ENCODE results near the gene EIF3D.
A peak's percentile ranks its signal among the peaks of the same experiment; 100 is the strongest.

Gene EIF3D, protein sequence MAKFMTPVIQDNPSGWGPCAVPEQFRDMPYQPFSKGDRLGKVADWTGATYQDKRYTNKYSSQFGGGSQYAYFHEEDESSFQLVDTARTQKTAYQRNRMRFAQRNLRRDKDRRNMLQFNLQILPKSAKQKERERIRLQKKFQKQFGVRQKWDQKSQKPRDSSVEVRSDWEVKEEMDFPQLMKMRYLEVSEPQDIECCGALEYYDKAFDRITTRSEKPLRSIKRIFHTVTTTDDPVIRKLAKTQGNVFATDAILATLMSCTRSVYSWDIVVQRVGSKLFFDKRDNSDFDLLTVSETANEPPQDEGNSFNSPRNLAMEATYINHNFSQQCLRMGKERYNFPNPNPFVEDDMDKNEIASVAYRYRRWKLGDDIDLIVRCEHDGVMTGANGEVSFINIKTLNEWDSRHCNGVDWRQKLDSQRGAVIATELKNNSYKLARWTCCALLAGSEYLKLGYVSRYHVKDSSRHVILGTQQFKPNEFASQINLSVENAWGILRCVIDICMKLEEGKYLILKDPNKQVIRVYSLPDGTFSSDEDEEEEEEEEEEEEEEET

DNA sequence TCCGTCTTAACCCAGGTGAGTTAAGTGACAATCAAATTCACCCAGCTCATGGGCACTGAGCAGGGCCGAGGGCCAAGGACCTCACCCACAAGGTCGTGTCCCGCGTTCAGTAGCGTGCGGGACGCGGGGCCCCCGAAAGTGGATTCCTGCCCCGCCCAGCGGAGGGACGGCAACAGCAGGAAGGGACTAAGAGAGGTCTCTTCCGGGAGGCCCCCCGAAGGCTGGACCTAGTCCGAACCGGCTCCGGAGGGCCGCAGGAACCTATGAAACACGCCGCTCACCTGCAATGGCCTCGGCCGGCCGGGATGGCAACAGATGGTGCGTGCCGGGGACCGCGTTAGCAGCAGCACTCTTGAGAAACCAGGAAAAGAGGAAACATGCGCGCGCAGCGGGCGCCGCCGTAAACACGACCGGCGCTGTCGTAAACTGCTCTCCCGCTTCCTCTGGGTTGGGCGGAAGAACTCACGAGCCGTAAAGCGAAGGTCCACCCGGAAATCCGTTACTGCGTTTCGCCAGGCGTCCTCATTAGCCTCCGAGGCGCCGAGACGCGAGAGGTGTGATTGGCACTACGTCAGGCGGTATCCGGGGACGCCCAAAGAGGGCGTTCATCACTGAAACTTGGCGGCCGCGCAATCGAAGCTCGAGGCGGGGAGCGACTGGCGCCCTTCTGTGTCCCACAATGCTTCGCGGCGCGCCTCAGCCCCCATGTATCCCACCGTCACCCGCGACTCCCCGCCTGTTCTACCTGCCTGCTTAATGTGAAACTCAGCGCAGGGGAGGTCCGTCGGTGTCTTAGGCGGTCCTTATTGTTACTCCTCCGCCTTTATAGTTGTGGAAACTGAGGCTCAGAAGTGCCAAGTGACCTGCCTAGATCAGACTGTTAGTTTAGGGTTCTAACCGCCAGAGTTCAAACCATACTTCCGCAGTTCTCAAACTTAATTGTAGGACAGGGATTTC is at the start of gene EIF3D:
TSS of gene EIF3D (minus strand) at position 372 of the 957 bp plus-strand sequence. CDS start 3,045 bp downstream, outside the sequence.
- DNase-seq, result peak; percentile 96 to 98

DNA sequence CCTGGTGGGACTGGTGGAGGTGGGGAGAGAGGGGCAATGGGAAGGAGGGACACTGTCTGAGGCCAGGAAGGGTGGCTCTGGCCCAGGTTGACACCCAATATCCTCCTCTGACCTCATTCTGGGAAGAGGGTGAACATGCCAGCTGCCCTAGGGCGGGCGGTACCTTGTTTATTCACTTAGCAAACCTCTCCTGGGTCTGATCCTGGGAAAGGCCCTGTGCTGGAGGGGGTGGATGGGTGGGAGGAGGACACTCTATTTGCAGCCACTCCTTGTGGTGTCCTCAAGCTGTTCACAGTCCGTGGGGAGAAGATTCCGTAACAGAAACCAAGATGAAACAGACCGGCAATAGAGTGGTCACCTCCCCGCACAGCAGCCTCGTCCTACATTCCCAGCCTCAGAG is 49.7 kb upstream of the EIF3D start:
- no peak for DNase-seq

DNA sequence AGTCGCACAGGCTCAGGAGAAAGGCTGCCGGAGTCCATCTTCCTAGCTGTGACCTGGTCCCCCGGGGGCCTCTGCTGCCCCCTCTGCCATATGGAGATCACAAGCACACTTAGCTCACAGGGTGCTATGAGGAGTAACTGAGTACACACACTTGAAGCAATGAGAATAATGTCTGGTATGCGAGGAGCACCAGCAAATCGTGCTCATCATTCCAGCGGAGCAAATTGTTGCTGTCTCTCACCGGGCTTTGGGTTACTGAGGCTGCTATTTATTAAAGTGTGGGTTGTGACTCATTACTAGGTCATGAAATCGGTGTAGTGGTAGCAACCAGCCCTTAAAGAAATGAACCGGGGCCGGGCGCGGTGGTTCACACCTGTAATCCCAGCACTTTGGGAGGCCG is 48.1 kb upstream of the EIF3D start:
- no peak for DNase-seq

DNA sequence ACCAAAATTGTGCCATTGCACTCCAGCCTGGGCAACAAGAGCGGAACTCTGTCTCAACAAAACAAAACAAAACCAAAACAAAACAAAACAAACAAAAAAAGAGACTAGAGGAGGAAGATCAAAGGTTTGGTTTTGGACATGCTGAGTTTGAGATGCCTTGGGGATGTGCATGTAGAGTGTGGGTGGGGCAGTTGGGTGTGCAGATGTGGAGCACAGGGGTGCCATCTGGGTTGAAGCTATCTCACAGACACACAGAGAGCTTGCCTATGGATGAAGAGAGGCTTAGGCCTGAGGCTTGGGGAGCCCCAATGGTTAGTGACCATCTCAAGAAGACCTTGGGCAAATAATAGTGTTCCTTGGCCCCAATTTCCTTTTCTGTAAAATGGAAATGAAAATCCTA is 45.8 kb upstream of the EIF3D start:
- no peak for DNase-seq

DNA sequence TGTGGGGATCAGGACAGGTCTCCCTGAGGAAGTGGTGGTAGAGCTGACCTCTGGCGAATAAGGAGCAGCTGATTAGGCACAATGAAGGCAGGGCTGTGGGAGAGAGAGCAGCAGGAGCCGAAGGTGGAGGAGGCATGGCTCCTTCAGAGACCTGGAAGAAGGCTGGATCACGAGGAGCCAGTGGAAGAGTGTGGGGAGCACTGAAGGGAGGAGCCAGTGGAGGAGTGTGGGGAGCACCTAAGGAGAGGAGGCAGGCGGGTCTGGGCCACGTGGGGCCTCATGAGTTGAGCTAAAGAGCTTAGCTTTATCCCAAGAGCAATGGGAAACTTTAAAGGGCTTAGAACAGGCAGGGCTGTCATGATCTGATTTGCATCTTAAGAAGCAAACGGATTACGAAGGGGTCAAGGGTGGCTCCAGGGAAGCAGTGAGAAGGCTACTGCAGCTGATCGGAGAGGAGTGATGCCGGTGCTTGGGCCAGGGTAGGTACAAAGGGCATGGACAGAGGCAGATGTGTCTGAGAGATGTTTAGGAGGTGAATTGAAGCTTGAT is 44.9 kb upstream of the EIF3D start:
- no peak for DNase-seq

DNA sequence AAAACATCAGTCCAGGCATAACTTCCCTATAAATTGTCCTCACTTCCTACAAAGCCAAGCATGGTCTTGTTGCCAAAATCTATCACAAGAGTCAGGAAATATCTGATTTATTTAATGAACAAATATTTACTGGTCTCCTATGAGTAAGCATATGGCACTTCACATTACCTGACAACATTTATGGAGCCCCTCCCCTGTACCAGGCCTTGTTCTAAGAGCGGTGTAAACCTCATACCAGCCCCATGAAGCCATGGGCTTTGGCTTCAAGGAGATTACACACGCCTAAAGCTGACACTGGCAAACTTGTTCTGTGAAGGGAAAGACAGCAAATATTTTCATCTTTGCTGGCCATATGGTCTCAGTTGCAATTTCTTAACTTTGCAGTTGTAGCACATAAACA is 43.0 kb upstream of the EIF3D start:
- no peak for DNase-seq

DNA sequence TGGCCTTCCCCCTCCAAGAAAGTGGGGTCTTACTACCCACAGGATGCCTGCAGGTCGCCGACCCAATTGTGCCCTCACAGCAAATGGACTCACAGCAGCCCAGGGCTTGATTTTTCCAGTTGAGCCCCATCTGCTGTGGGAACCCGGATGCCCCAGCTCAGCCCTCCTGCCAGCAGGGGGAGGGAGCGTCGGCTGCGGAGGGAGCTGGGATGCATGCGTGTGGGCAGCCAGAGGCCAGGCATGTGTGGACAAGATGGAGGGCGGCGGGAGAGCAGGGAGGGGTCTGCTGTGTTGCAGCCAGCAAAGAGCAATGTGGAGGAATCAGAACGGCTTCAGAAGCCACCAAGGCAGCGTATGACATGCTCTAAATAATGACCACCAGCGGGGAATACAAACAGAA is 41.0 kb upstream of the EIF3D start:
- DNase-seq, result no peak

DNA sequence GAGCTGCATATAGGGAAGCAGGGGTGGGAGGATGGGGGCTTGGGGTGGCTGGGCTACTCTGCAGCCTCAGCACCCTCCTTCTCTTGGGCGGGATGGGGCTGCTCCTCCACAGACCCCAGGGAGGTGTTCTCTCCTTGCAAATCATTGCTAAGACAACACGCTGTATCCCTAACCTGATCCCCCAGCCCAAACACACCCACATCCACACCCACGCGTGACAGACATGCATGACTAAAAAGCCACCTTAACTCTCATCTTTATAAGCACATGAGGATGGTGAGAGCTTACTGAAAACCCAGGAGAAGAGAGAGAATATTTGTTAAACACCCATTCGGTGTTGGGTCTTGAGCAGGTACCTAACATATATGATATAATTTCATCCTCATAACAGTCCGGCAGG is 39.9 kb upstream of the EIF3D start:
- DNase-seq, result no peak

DNA sequence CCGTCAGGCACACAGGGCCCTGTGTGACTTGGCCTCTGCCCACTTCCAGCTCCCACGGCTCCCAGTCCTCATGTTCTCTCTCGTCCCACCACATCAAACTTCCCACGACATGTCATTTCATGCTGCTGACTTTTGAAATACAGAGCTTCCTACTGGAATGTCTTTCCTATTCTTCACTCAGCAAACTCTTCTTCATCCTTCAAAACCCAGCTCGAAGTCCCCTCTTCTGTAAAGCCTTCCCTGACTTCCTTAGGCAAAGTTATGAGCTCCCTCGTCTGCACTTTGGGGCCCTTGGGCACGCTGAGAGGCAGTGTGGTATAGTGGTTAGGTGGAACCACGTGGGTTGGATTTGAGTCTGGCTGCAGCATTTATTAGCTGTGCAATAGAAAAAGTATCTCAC is 37.8 kb upstream of the EIF3D start:
- DNase-seq, result no peak

DNA sequence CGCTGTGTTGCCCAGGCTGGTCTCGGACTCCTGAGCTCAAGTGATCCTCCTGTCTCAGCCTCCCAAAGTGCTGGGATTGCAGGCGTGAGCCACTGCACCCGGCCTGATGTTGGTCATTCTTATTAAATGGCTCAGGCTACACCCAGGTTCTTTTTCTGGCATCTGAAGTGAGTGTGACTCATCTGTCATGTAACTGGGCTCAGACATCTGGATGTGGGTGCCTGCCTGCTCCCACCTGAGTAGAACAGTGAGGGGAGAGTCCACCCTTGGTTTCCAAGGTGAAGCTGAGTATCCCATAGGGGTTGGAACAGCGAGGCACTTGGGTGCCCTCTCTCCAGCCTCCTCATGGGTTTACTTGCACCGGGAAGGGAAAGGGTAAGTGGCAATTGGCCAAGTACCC is 36.7 kb upstream of the EIF3D start:
- no peak for DNase-seq

DNA sequence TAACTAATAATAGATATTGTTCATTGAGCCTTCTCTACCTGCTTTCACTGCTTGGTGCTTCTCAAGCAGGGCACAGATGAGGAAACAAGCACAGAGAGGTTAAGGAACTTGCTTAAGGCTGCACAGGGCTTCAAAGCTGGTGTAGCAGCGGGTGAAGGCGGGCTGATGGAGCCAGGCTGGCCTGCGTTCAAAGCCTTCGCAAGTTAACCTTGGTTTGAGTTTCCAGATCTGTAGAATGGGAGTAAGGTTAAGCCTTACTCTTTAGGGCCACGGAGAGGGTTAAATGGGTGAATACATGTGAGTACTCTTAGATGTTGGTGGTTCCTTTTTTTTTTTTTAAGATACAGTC is 36.2 kb upstream of the EIF3D start:
- DNase-seq, result no peak

DNA sequence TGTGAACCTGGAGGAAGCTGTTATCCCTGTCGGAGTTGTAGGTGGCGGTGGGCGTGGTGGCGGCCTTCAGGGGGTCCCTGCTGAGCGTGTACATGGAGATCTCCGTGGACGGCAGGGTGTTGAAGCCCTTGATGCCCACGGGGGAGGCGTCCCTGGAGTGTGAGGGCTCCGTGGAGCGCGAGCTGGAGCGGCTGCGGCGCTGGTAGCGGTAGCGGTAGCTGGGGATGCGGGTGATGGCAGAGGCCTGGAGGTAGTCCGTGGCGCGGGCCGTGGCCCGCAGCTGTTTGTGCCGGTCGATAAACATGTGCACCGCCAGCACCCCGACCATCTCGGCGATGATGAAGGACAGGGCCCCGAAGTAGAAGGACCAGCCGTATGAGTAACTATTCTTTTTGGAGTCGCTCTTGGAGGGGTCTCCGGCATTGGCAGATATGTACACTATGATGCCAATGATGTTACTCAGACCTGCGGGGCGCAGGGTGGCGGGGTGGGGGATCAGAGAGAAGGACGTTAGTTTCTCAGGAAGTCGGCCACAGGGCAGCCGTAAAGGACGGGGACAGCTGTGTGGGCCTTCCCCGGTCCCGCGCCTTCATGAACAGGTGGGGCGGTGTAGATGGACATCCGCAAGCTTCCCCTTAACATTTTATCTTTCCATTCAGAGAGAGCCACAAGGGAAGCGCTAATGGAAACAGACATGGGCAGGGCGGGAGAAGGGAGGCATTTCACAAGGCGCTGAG is 35.6 kb upstream of the EIF3D start:
- DNase-seq, result no peak

DNA sequence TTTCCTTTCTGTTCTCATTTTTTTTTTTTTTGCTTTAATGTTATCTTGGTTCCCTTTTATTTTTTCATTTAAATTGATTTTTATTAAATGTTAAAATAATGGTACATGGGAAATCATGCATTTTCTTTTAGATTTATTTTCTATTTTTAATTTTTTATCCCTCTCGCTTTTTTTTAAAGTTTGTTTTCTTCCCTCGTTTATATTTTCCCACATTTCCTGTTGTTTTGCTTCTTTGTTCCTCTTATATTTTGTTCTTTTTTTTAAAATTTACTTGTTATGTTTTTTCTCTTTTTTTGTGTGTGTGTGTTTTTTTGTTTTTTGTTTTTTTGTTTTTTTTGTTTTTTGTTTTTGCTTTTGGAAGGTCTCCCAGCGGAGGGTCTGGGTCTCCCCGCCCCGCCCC is 34.9 kb upstream of the EIF3D start:
- no peak for DNase-seq

DNA sequence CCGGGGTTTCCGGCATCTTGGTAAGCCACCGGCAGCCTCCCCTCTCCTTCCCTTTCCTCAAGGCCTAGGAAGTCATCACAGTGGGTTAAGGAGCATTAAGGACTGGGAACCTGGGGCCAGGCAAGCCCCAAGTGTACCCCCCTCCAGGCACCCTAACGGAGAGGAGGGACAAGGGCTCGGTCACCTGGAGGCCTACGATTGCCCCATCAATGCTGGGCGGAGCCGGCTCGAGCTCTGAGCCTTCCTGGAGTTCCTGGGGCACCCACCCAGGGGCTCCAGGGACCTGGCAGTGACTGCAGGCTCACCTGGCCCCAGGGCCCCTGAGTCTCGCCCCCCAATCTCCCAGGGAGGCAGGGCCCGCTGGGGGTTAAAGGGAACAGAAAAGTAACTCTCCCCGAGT is 34.5 kb upstream of the EIF3D start:
- no peak for DNase-seq

DNA sequence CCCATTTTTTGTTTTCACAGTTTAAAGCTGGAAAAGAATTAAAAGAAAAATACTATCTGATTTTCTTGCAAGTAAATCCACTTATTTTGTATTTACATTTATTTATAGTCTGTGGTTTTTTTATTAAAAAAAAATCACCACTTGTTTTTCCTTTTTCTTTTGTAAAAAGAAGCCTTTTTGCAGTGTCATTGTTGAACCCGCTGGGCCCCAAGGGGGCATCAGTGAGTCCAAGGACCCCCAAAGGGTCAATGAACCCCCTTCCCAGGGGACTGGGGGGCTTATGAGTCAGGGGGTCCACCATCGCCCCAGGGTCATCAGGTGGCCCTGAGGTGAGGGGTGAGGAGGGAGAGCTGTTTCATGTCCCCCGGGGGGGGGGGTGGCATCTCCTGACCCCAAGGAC is 34.0 kb upstream of the EIF3D start:
- no peak for DNase-seq

DNA sequence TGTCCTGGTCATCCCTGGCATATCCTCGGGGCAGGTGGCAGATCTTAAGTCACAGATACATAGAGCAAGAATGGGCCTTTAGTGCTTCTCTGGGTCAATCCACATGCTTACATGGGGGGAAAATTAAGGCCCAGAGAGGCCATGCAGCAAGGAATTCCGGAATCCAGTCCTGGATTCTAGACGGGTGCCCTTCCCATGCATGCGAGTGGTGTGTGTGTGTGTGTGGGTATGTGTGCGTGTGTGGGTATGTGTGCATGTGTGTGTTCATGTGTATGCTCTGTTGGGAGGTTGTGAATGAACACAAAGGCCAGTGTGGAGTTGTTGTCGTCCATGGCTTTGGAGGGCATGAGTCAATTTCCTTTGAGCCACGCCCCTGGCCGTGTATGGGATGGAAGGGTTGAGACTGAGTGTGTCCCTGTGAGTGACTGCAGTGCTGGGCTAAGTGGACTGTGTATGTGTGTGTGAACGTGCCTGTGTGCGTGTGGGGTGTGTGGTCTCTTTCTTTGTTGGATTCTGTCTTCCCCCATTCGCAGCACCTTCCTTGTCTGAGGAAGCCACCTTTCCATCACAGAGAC is 33.4 kb upstream of the EIF3D start:
- no peak for DNase-seq

DNA sequence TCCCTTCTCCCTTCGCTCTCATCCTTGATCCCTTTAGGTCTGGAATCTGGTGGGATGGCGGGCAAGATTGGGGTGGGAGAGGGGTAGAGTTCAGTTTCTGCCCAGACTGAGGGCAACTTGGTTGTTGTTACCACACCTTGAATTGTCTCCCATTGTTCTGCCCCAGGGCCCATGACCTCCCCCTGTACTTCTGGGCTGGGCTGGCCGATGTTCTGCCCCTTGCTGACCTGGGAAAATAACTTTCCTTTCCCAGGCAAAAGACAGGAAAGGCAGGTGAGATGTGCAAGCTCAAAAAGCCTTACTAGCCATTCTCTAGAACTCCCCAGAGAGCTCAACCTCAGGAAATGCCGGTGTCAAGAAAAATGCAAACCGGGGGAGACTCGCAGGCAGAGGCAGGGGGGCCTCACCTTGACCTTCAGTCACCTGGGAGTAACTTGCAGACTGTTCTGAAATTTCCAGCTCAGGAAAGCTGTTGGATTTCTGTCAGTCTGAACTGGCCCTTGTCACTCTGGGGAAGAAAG is 32.4 kb upstream of the EIF3D start:
- no peak for DNase-seq

DNA sequence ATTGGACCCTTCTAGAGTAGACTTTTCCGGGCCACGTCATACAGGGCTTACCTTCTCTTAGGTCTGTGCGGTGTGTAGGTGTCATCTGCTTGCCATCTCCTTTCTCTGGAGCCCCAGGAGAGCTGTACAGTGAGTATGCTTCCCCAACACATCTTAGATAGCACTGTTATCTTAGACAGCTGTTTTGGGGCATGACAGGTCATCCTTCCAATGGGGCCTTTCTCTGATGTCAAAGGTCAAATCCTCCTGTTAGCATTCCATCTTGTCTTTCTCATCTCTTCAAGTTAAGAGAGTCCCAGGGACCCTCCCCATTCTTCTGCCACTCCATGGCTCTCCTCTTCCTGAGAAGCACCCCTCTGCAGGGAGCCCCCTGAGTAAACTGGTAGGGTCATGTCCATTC is 31.0 kb upstream of the EIF3D start:
- DNase-seq, result no peak

DNA sequence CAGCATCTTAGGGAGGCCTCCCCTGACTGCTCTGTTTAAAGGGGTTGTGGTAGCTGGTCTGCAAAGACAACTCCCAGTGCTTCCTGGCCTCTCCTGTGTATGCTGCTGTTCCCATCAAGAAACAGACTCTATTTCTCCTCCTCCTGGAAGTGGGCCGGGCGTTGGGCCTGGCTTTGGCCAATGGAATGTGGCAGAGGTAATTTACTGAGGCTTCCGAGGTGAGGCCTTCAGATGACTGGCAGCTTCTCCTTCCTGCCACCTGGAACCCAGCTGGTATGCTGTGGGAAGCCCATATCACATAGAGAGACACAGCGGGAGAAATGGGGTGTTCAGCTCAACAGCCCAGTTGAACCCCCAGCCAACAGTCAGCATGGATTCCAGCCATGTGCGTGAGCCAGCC is 25.1 kb upstream of the EIF3D start:
- no peak for DNase-seq

DNA sequence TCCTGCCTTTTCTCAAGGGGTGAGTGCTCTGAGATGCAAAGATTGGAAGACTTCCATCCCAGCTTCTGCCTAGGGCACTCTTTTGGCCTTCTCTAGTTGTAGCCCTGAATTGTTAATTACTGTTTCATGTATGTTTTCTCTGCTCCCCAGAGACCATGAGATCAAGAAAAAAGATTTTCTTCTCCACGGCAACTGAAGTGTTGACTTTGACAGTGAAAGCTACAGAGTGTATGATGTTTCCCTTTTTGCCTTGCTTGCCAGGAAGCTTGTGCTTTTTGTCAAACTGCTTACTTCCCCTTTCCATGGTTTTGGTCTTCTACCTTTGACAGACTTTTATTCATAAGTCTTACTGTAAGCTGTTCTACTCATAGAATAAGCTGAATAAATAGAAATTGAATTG is 23.3 kb upstream of the EIF3D start:
- no peak for DNase-seq

DNA sequence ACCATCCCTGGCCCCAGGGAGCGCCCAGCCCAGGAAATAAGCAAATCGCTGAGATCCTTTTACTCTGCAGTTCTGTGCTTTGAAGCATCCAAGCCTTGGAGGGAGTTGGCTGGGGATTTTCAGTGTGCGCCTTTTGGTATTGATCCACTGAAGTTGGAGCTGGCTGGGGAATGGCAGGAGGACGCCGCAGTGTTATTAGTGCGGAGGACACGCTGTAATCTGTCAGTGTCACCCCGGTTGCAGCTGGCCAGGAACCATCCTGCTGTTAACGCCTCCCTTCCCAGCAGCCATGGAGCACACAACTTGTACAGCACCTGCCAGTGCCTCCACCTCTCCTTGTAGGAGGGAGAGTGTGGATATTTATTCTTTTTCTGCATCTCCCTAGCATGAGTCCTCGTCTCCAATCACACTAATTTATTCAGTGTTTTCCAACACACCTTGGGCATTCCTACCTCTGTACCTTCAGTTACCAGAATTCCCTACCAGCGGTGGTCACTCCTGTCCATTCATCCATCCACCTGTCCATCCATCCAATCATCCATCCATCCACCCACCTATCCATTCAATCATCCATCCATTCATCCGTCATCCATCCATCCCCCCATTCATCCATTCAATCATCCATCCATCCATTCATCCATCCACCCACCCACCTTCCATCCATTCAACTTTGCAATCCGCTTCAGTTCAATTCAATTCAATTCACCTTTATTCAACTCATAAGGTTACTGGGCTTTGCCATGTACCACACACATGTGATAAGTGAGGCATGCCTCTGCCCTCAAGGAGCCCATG is 21.9 kb upstream of the EIF3D start:
- no peak for DNase-seq

All from activated CD4-positive, alpha-beta T cell treated with anti-CD3 and anti-CD28 coated beads for 4 hours (primary cell).